Measurements from ENCODE around the gene IRAK4. TPM values are rescaled to one million over a fixed set of nuclear protein-coding genes. Genes with fewer than 3 reads are reported as not detected.

IRAK4 gene
- polyA plus RNA-seq, 3 donors: 17.3 to 44.6 (median 29.0) TPM

GRCh38 chr12:43789941-43790340, 31.2 kb downstream of the IRAK4 start:
- no peak for DNase-seq
- Histone ChIP-seq H3K9me3 (replicated peaks in 1 of 2; ENCODE audit: control insufficient read depth in 1 of 2, insufficient read depth in 1 of 2, low read length in 2 of 2) (peaks cover 0 to 3% of the 10 kb centered on the region in 2 donors), H2AFZ (ENCODE audit: insufficient read depth, low read depth, low read length, poor library complexity, severe bottlenecking) (no peak overlapping the region), H3K79me2 (ENCODE audit: insufficient read depth, low read length) (no peaks in the 10 kb centered on the region), H3K36me3 (replicated peaks in 1 of 2; ENCODE audit: control insufficient read depth in 1 of 2, insufficient read depth in 2 of 2, low read length in 2 of 2) (peaks cover 41 to 46% of the 10 kb centered on the region in 2 donors), H3K4me2 (replicated peaks; ENCODE audit: extremely low read depth, low read length, poor library complexity, severe bottlenecking) (no peak overlapping the region), H3K4me3 (replicated peaks in 1 of 3; ENCODE audit: low read depth in 2 of 3, low read length in 3 of 3) (no peak overlapping the region), H4K20me1 (ENCODE audit: insufficient read depth, low read length) (no peaks in the 10 kb centered on the region), H3K27ac (ENCODE audit: low read depth in 1 of 2, low read length in 2 of 2) (no peak overlapping the region), H3K27me3 (ENCODE audit: control insufficient read depth in 2 of 2, insufficient read depth in 2 of 2, low read length in 2 of 2) (no peaks in the 10 kb centered on the region), H3K4me1 (ENCODE audit: control insufficient read depth in 1 of 2, insufficient read depth in 2 of 2, low read length in 2 of 2) (no peaks in the 10 kb centered on the region), H3K9ac (ENCODE audit: insufficient read depth, low read length, poor library complexity, severe bottlenecking) (no peak overlapping the region)
- TF ChIP-seq CTCF (IDR thresholded peaks at IDR 0.05): no peak
- intact Hi-C loops (cut with micrococcal nuclease): no loop called here
- H3K36me3 Mint-ChIP-seq: peaks cover 32 to 45% of the 10 kb centered on the region in 2 donors
- no peak overlapping the region for H3K27ac Mint-ChIP-seq
- no peaks in the 10 kb centered on the region for H3K4me1 Mint-ChIP-seq
- H3K27me3 Mint-ChIP-seq (ENCODE audit: low read depth in 3 of 3): no peaks in the 10 kb centered on the region
- peaks cover 0 to 6% (median 2%) of the 10 kb centered on the region in 7 donors for H3K9me3 Mint-ChIP-seq
- no peak overlapping the region for H3K4me3 Mint-ChIP-seq

GRCh38 chr12:43795716-43796280, 37.0 kb downstream of the IRAK4 start:
- Mint-ChIP-seq H3K27me3 (ENCODE audit: low read depth in 3 of 3) (no peaks in the 10 kb centered on the region), H3K4me3 (no peak overlapping the region), H3K27ac (peak overlapping the region in 2 of 7 donors; percentile 13 to 40), H3K4me1 (peaks cover 1% of the 10 kb centered on the region), H3K9me3 (peaks cover 0 to 6% (median 2%) of the 10 kb centered on the region in 7 donors), H3K36me3 (peaks cover 47 to 48% of the 10 kb centered on the region in 2 donors)
- Histone ChIP-seq H3K9me3 (replicated peaks in 1 of 2; ENCODE audit: control insufficient read depth in 1 of 2, insufficient read depth in 1 of 2, low read length in 2 of 2) (peaks cover 0 to 3% of the 10 kb centered on the region in 2 donors), H3K27me3 (ENCODE audit: control insufficient read depth in 2 of 2, insufficient read depth in 2 of 2, low read length in 2 of 2) (no peaks in the 10 kb centered on the region), H3K9ac (ENCODE audit: insufficient read depth, low read length, poor library complexity, severe bottlenecking) (no peak overlapping the region), H2AFZ (ENCODE audit: insufficient read depth, low read depth, low read length, poor library complexity, severe bottlenecking) (no peak overlapping the region), H3K4me3 (replicated peaks in 1 of 3; ENCODE audit: low read depth in 2 of 3, low read length in 3 of 3) (no peak overlapping the region), H3K79me2 (ENCODE audit: insufficient read depth, low read length) (no peaks in the 10 kb centered on the region), H3K4me2 (replicated peaks; ENCODE audit: extremely low read depth, low read length, poor library complexity, severe bottlenecking) (no peak overlapping the region), H3K4me1 (ENCODE audit: control insufficient read depth in 1 of 2, insufficient read depth in 2 of 2, low read length in 2 of 2) (no peaks in the 10 kb centered on the region), H3K36me3 (replicated peaks in 1 of 2; ENCODE audit: control insufficient read depth in 1 of 2, insufficient read depth in 2 of 2, low read length in 2 of 2) (peaks cover 61 to 70% of the 10 kb centered on the region in 2 donors), H3K27ac (ENCODE audit: low read depth in 1 of 2, low read length in 2 of 2) (peak overlapping the region in 1 of 2 donors; percentile 7), H4K20me1 (ENCODE audit: insufficient read depth, low read length) (peaks cover 8% of the 10 kb centered on the region)
- intact Hi-C loops (cut with micrococcal nuclease): no loop called here
- whole genome bisulfite sequencing (ENCODE audit: insufficient coverage): no CpG with 5 or more reads among the region's 2 CpGs
- TF ChIP-seq CTCF (IDR thresholded peaks at IDR 0.05): no peak
- no peak for DNase-seq
